C4-2B (cell line): Measurements from ENCODE around the gene KIAA2012.

Experiments used
- H3K27ac ChIP-seq: fragments of 450-650 bp; 2 replicates; pipeline ENCODE4 v1.5.1; 2017
- CTCF ChIP-seq: fragments of 450-650 bp; conservative IDR thresholded peaks from 2 replicates; pipeline ENCODE4 v1.5.1; 2017; ENCODE audit warnings: mild to moderate bottlenecking
- ZFX ChIP-seq: fragments of 450-650 bp; IDR thresholded peaks from 2 replicates; pipeline ENCODE4 v1.6.1; 2017

KIAA2012 gene

GRCh38 chr2:202067589-202067988 lies 5.5 kb upstream of the KIAA2012 start:
- TF ChIP-seq CTCF = no peak
- no peak for TF ChIP-seq ZFX
- no peak overlapping the region for H3K27ac ChIP-seq

- TF ChIP-seq CTCF = no peak
- TF ChIP-seq ZFX = no peak
- H3K27ac ChIP-seq = no peak overlapping the region
These were observed 3.6 kb upstream of the KIAA2012 start for GRCh38 chr2:202069170-202070067.

GRCh38 chr2:202071107-202071506 lies 1.9 kb upstream of the KIAA2012 start:
- no peak overlapping the region for H3K27ac ChIP-seq
- no peak for TF ChIP-seq CTCF
- TF ChIP-seq ZFX = no peak

GRCh38 chr2:202072226-202072625 lies 829 bp upstream of the KIAA2012 start:
- TF ChIP-seq ZFX = no peak
- peak; percentile 25 for TF ChIP-seq CTCF
- no peak overlapping the region for H3K27ac ChIP-seq

- H3K27ac ChIP-seq = no peak overlapping the region
These were observed 1.3 kb downstream of the KIAA2012 start for GRCh38 chr2:202074324-202074723.

GRCh38 chr2:202079310-202079709 lies 6.3 kb downstream of the KIAA2012 start:
- no peak for TF ChIP-seq CTCF
- TF ChIP-seq ZFX = no peak
- no peak overlapping the region for H3K27ac ChIP-seq

More at GRCh38 chr2:202074324-202074723, 1.3 kb downstream of the KIAA2012 start:
- no peak for TF ChIP-seq CTCF
- TF ChIP-seq ZFX = no peak

GRCh38 chr2:202084265-202084664 lies 11.2 kb downstream of the KIAA2012 start:
- H3K27ac ChIP-seq = no peak overlapping the region
- TF ChIP-seq CTCF (no peak), ZFX (no peak)
